AG04450 (cell line): ENCODE measurements around the gene CACNA2D3. TPM values are rescaled to one million over a fixed set of nuclear protein-coding genes. Genes with fewer than 3 reads are reported as not detected.

Experiments
- CTCF ChIA-PET: fragments of 300-600, 350-600 bp; formaldehyde crosslinking; extraction: SDS; loops from one replicate; lab custom pipeline; 2022; ENCODE audit warnings: antibody characterized with exemption, inconsistent platforms; lab: Charles Lee
- POLR2A ChIA-PET: fragments of 350-600 bp; formaldehyde crosslinking; extraction: SDS; loops from one replicate; lab custom pipeline; 2021; ENCODE audit warnings: antibody characterized with exemption, inconsistent platforms; lab: Yijun Ruan, JAX
- DNase-seq: peaks from one replicate; pipeline ENCODE4 v3.0.0-alpha.2; 2011; ENCODE audit warnings: low read depth, low spot score
- H3K27ac ChIP-seq: one replicate; pipeline ENCODE4 v1.5.1; 2012; ENCODE audit warnings: low read depth, low read length, control low read depth
- H3K27me3 ChIP-seq: one replicate; pipeline ENCODE4 v1.6.0; 2012; ENCODE audit warnings: low read length; ENCODE audit not compliant: control insufficient read depth, insufficient read depth
- H3K4me3 ChIP-seq: 2 replicates; pipeline ENCODE4 v1.5.1; 2011; ENCODE audit warnings: mild to moderate bottlenecking, low read depth, low read length, control low read depth
- H3K9me3 ChIP-seq: 2 replicates; pipeline ENCODE4 v1.5.1; 2012; ENCODE audit warnings: low read length; ENCODE audit not compliant: control insufficient read depth, insufficient read depth
- polyA plus RNA-seq: library from polyadenylated mRNA; depleted of rRNA; stranded (reverse); fragments of >200 nt; gene quantifications from 2 replicates; pipeline ENCODE4 v1.2.3, GENCODE V29; 2011
- TF ChIP-seq, protein P1 (sequence below): IDR thresholded peaks from 2 replicates; pipeline ENCODE4 v1.5.1; 2011; ENCODE audit warnings: low read depth, low read length, control low read depth, inconsistent platforms

CACNA2D3 gene
- polyA plus RNA-seq, 1 experiment, result 0.32 TPM

DNA sequence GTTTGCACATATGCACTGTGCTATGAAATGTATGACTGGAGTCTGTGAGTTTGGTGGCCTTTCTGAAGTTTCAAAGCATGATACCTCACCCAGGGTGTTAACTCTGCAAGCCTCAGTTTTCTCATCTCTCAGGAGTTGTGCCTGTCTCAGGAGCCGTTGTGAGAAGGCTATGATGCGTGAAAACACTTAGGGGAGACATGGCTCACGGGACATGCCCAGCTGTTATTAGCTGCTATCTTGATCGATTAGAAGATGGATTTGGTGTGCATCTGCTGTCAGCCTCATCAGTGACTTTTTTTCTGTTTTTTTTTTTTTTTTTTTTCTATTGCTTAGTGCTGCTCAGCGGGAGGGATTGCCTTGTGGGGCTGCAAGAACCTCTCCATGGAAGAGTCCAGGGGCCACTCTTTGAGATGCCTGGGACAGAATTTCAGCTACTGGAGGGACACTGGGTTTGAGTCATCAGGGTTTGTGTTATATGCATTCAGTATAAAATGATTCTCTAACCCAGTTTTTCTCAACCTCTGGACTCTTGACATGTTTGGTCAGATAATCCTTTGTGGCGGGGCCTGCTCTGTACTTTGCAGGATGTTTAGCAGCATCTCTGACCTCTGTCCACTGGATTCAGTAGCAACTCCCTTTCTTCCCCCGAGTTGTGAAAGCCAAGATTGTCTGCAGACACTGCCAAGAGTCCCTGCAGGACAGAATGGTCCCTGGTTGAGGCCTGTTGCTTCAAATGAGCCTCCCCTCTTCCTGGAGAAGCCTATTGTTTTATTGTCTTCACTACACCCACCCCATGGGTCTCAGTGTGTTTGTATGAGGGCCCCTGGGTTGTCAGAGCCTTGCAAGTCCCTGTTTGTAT is 181.4 kb downstream of the CACNA2D3 start:
- TF ChIP-seq, protein P1, sequence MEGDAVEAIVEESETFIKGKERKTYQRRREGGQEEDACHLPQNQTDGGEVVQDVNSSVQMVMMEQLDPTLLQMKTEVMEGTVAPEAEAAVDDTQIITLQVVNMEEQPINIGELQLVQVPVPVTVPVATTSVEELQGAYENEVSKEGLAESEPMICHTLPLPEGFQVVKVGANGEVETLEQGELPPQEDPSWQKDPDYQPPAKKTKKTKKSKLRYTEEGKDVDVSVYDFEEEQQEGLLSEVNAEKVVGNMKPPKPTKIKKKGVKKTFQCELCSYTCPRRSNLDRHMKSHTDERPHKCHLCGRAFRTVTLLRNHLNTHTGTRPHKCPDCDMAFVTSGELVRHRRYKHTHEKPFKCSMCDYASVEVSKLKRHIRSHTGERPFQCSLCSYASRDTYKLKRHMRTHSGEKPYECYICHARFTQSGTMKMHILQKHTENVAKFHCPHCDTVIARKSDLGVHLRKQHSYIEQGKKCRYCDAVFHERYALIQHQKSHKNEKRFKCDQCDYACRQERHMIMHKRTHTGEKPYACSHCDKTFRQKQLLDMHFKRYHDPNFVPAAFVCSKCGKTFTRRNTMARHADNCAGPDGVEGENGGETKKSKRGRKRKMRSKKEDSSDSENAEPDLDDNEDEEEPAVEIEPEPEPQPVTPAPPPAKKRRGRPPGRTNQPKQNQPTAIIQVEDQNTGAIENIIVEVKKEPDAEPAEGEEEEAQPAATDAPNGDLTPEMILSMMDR, result no peak
- H3K4me3 ChIP-seq, result no peak overlapping the region
- POLR2A ChIA-PET, result no interaction called here
- peaks cover 8% of the 10 kb centered on the region for H3K9me3 ChIP-seq
- CTCF ChIA-PET, result no interaction called here
- DNase-seq, result no peak
- no peak overlapping the region for H3K27ac ChIP-seq
- no peaks in the 10 kb centered on the region for H3K27me3 ChIP-seq

DNA sequence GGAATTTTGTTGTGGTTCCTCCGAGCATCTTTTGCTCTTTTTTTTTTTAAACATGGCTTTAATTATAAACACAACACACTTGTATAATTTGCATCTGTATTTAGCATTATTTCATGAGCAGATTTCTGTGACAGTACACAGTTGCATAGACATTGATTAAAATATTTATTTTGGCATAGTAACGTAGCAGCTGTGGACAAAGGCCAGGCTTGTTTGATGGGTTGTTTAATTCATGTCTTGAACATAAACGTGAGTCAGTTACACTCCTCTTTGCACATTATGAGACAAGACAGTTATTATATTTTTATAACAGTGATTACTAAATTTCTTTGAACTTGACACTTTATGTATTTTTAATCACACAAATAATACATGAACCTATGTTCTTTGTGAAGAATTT is 182.5 kb downstream of the CACNA2D3 start:
- TF ChIP-seq, protein P1, result no peak
- no peak for DNase-seq
- Histone ChIP-seq H3K27me3 (no peaks in the 10 kb centered on the region), H3K9me3 (peaks cover 8% of the 10 kb centered on the region), H3K27ac (no peak overlapping the region), H3K4me3 (no peak overlapping the region)
- ChIA-PET POLR2A (no interaction called here), CTCF (no interaction called here)

DNA sequence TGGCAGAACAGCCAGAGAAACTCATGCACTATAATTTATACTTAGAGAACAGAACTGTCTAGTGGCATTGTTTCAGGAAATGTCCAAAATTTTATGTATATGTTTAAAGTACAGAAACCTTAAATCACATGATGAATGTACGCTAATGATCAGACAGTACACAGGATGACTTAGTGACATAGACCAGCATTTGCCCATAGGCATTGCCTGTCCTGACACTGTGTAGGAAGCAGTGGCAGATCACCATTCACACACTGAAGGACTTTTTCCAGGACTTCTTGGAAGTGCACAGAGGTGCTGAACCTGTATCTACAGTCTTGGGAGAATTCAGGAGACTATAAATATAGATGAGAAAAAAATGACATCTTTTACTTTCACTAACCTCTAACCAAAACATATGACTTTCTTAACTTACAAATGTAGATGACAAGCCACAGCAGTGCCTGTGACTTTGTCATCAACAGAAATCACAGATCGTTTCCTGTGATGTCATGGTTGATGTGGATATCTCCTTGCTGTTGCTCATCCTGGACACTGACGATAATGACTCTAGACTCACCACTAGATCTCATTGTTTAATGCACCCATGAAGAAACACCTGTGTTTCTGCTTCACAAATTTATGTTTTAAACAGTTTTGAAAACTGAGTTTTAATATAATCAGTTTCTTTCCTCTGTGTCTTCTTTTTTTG is 183.2 kb downstream of the CACNA2D3 start:
- ChIA-PET CTCF (no interaction called here), POLR2A (no interaction called here)
- TF ChIP-seq, protein P1, result no peak
- Histone ChIP-seq H3K9me3 (peaks cover 8% of the 10 kb centered on the region), H3K27ac (no peak overlapping the region), H3K27me3 (no peaks in the 10 kb centered on the region), H3K4me3 (no peak overlapping the region)
- DNase-seq, result no peak

DNA sequence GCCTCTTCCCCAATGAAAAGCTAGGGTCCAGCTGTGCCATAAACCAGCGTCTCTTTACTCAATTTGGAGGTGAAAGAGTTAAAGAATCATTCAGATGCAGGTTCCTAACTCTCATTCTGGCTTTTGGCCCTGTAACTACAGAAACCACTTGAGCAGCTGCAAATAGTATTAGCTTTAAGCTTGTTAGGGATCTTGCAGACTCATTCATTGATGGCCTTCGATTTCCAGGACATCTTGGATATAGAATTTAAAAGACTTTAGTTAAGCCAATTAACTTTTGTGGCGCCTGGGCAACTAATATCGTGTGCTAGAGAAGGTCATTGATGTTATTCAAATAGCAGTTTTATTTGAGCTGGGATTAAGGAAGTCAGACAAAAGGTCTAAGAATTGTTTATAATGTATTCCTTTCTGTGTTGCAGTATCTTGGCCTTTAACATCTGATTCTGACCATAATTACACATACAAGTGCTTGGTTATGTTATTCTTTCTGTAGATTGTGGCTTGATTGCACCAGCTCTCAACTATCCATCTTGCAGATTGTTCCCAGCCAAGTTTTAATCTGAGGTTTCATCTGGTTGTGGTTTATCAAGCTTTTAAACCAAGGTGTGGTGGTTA is 185.3 kb downstream of the CACNA2D3 start:
- Histone ChIP-seq H3K9me3 (peaks cover 8% of the 10 kb centered on the region), H3K27ac (no peak overlapping the region), H3K27me3 (no peaks in the 10 kb centered on the region), H3K4me3 (no peak overlapping the region)
- no peak for DNase-seq
- ChIA-PET POLR2A (no interaction called here), CTCF (no interaction called here)
- TF ChIP-seq, protein P1, result no peak

DNA sequence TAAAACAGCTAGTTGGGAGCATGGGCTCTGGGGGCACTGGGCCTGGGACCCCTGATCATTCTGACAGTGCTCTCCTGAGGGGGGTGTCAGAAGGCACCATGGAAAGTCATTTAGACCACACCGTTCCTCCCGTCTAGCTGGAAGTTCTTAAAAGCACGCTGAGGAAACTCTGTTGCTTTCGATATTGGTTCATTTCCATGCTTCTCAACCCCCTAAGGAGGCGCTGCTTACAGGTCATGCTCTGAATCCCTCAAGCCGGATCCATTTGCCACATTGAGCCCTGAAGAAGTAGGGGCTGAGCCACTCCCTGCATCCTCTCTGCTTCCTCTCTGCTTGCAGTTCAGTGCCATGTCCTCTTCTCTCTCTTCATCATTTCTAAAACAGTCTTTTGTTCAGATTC is 187.2 kb downstream of the CACNA2D3 start:
- Histone ChIP-seq H3K4me3 (no peak overlapping the region), H3K9me3 (peaks cover 8% of the 10 kb centered on the region), H3K27ac (no peak overlapping the region), H3K27me3 (no peaks in the 10 kb centered on the region)
- TF ChIP-seq, protein P1, result no peak
- no peak for DNase-seq
- ChIA-PET CTCF (no interaction called here), POLR2A (no interaction called here)
